ENCODE measurements around the gene CD68. TPM values are rescaled to one million over a fixed set of nuclear protein-coding genes. Genes with fewer than 3 reads are reported as not detected.

The CD68 gene
- total and polyA plus RNA-seq, 2 experiments from 2014 or later, result 64.0 to 80.4 TPM

GRCh38 chr17:7562208-7562605 is 17.2 kb upstream of the CD68 start:
- Histone ChIP-seq H3K9me2 (replicated peaks; ENCODE audit: insufficient read depth) (no peaks in the 10 kb centered on the region), H3K36me3 (replicated peaks; ENCODE audit: insufficient read depth, low read depth) (no peaks in the 10 kb centered on the region), H4K20me1 (ENCODE audit: insufficient read depth, poor library complexity, severe bottlenecking) (no peaks in the 10 kb centered on the region), H3K4me1 (ENCODE audit: insufficient read depth) (peaks cover 37% of the 10 kb centered on the region), H3K27ac (peak overlapping the region; percentile 96), H3K79me2 (peaks cover 50% of the 10 kb centered on the region), H3K4me2 (peak overlapping the region; percentile 97), H3K4me3 (peak overlapping the region; percentile 93), H3K27me3 (no peaks in the 10 kb centered on the region), H2AFZ (peak overlapping the region; percentile 40), H3K9me3 (ENCODE audit: low read depth) (no peaks in the 10 kb centered on the region)
- TF ChIP-seq EZH2 (IDR thresholded peaks at IDR 0.05; ENCODE audit: borderline replicate concordance) (no peak), CTCF (IDR thresholded peaks at IDR 0.05; ENCODE audit: poor library complexity) (no peak), EZH2phosphoT487 (IDR thresholded peaks at IDR 0.05; ENCODE audit: low read depth, severe bottlenecking, unreplicated experiment) (no peak)
- 2% methylated on average over 18 of the region's 28 CpGs for WGBS (ENCODE audit: low lambda C conversion rate, missing lambda C conversion rate)
- peak; percentile 54 for DNase-seq (ENCODE audit: low spot score)

- WGBS (ENCODE audit: low lambda C conversion rate, missing lambda C conversion rate), result 95% methylated on average over 30 of the region's 30 CpGs
- H4K20me1 ChIP-seq (ENCODE audit: insufficient read depth, poor library complexity, severe bottlenecking), result no peaks in the 10 kb centered on the region
- peaks cover 50% of the 10 kb centered on the region for H3K79me2 ChIP-seq
- H3K4me2 ChIP-seq, result peak overlapping the region; percentile 97
- no peak overlapping the region for H2AFZ ChIP-seq
- peaks cover 26% of the 10 kb centered on the region for H3K4me1 ChIP-seq (ENCODE audit: insufficient read depth)
- H3K27ac ChIP-seq, result no peak overlapping the region
- H3K9me2 ChIP-seq (replicated peaks; ENCODE audit: insufficient read depth), result no peaks in the 10 kb centered on the region
- H3K36me3 ChIP-seq (replicated peaks; ENCODE audit: insufficient read depth, low read depth), result no peaks in the 10 kb centered on the region
- H3K9me3 ChIP-seq (ENCODE audit: low read depth), result no peaks in the 10 kb centered on the region
- no peaks in the 10 kb centered on the region for H3K27me3 ChIP-seq
- DNase-seq (ENCODE audit: low spot score), result no peak
- no peak overlapping the region for H3K4me3 ChIP-seq
- TF ChIP-seq EZH2phosphoT487 (IDR thresholded peaks at IDR 0.05; ENCODE audit: low read depth, severe bottlenecking, unreplicated experiment) (no peak), EZH2 (IDR thresholded peaks at IDR 0.05; ENCODE audit: borderline replicate concordance) (no peak), CTCF (IDR thresholded peaks at IDR 0.05; ENCODE audit: poor library complexity) (no peak)
Measured at GRCh38 chr17:7563115-7563869, 16.1 kb upstream of the CD68 start.

- Histone ChIP-seq H3K4me2 (no peak overlapping the region), H2AFZ (no peak overlapping the region), H3K27ac (no peak overlapping the region), H3K4me3 (no peak overlapping the region), H3K9me2 (replicated peaks; ENCODE audit: insufficient read depth) (no peaks in the 10 kb centered on the region), H3K79me2 (peaks cover 52% of the 10 kb centered on the region), H3K9me3 (ENCODE audit: low read depth) (no peaks in the 10 kb centered on the region), H3K27me3 (no peaks in the 10 kb centered on the region), H3K4me1 (ENCODE audit: insufficient read depth) (peaks cover 11% of the 10 kb centered on the region), H4K20me1 (ENCODE audit: insufficient read depth, poor library complexity, severe bottlenecking) (peaks cover 12% of the 10 kb centered on the region), H3K36me3 (replicated peaks; ENCODE audit: insufficient read depth, low read depth) (no peaks in the 10 kb centered on the region)
- 97% methylated on average over 5 of the region's 5 CpGs for WGBS (ENCODE audit: low lambda C conversion rate, missing lambda C conversion rate)
- DNase-seq (ENCODE audit: low spot score), result peak; percentile 1
- TF ChIP-seq EZH2phosphoT487 (IDR thresholded peaks at IDR 0.05; ENCODE audit: low read depth, severe bottlenecking, unreplicated experiment), result no peak
- no peak for TF ChIP-seq EZH2 (IDR thresholded peaks at IDR 0.05; ENCODE audit: borderline replicate concordance)
- no peak for TF ChIP-seq CTCF (IDR thresholded peaks at IDR 0.05; ENCODE audit: poor library complexity)
Measured at GRCh38 chr17:7569571-7569970, 9.9 kb upstream of the CD68 start.
